ENCODE results near the gene DDX47. TPM values are rescaled to one million over a fixed set of nuclear protein-coding genes. Genes with fewer than 3 reads are reported as not detected.

DDX47 gene
- total RNA-seq, 3 donors from 2014 or later (not counting 1 experiment from before 2014, with no cell fraction given), result 98.9 to 120 (median 114) TPM

- Mint-ChIP-seq H3K27ac (no peak overlapping the region), H3K9me3 (no peaks in the 10 kb centered on the region), H3K36me3 (no peaks in the 10 kb centered on the region), H3K4me1 (no peaks in the 10 kb centered on the region), H3K27me3 (ENCODE audit: low read depth in 2 of 2) (peaks cover 0 to 4% of the 10 kb centered on the region in 2 donors), H3K4me3 (no peak overlapping the region)
- no peak for TF ChIP-seq CTCF (IDR thresholded peaks at IDR 0.05)
- intact Hi-C loops (cut with micrococcal nuclease), result no loop called here
- no peaks in the 10 kb centered on the region for H3K4me1 ChIP-seq (ENCODE audit: control insufficient read depth, insufficient read depth, low read length)
- no peak for ATAC-seq
- no peaks in the 10 kb centered on the region for H3K36me3 ChIP-seq (ENCODE audit: control insufficient read depth, insufficient read depth, low read length)
- H3K27me3 ChIP-seq (ENCODE audit: control insufficient read depth, insufficient read depth, low read length), result no peaks in the 10 kb centered on the region
- DNase-seq, result no peak
- no peak overlapping the region for H3K27ac ChIP-seq (ENCODE audit: low read length)
- H3K4me3 ChIP-seq (ENCODE audit: low read length), result no peak overlapping the region
- no peaks in the 10 kb centered on the region for H3K9me3 ChIP-seq (ENCODE audit: control insufficient read depth, insufficient read depth, low read length)
- 75% methylated on average over 8 of the region's 9 CpGs for WGBS (ENCODE audit: insufficient coverage)
Measured at GRCh38 chr12:12796928-12797793, 16.0 kb upstream of the DDX47 start.

DNA sequence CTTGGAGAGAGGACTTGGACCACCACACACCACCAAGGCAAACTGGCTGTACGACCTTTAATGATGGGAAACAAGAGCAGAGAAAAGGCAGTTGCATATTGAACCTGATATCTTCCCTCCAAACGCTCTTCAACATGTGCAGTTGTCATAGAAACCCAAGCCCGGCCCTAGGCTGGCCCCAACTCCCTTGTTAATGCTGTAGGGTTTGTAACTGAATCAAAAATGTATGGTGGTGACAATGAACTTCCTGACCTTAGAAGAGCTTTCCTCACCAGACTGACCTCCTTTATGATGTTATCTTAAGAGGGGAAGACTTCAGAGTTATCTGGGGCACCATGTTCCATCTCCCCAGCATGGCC is 15.4 kb upstream of the DDX47 start:
- Mint-ChIP-seq H3K27me3 (ENCODE audit: low read depth in 2 of 2) (peaks cover 0 to 4% of the 10 kb centered on the region in 2 donors), H3K4me1 (no peaks in the 10 kb centered on the region), H3K4me3 (no peak overlapping the region), H3K27ac (no peak overlapping the region), H3K36me3 (no peaks in the 10 kb centered on the region), H3K9me3 (no peaks in the 10 kb centered on the region)
- no peak overlapping the region for H3K27ac ChIP-seq (ENCODE audit: low read length)
- no peaks in the 10 kb centered on the region for H3K36me3 ChIP-seq (ENCODE audit: control insufficient read depth, insufficient read depth, low read length)
- ATAC-seq (no peak), DNase-seq (no peak)
- no peak for TF ChIP-seq CTCF (IDR thresholded peaks at IDR 0.05)
- H3K4me1 ChIP-seq (ENCODE audit: control insufficient read depth, insufficient read depth, low read length), result peaks cover under 1% of the 10 kb centered on the region
- no peaks in the 10 kb centered on the region for H3K9me3 ChIP-seq (ENCODE audit: control insufficient read depth, insufficient read depth, low read length)
- H3K4me3 ChIP-seq (ENCODE audit: low read length), result no peak overlapping the region
- H3K27me3 ChIP-seq (ENCODE audit: control insufficient read depth, insufficient read depth, low read length), result no peaks in the 10 kb centered on the region
- intact Hi-C loops (cut with micrococcal nuclease), result no loop called here
- 92% methylated on average over 2 of the region's 3 CpGs for WGBS (ENCODE audit: insufficient coverage)

DNA sequence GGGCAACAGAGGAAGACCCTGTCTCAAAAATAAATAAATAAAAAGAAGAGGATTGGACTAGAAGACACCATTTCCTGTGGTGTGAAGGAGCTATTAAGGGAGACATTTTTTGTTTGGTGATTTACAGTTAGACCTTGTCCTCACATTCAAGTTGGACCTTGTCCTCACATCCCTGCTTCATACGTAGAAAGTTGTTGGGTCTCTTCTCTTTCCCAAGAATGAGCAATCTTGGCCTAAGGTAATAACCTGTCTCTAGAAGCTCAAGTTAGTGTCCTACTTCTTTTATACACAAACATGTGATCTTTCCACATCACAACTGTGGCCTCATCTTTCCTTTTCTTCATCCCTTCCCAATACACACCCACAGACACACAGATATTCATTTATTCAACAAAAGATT is 14.7 kb upstream of the DDX47 start:
- Mint-ChIP-seq H3K27ac (no peak overlapping the region), H3K4me3 (no peak overlapping the region), H3K36me3 (no peaks in the 10 kb centered on the region), H3K9me3 (no peaks in the 10 kb centered on the region), H3K4me1 (no peaks in the 10 kb centered on the region), H3K27me3 (ENCODE audit: low read depth in 2 of 2) (peaks cover 0 to 4% of the 10 kb centered on the region in 2 donors)
- no peak for ATAC-seq
- H3K27ac ChIP-seq (ENCODE audit: low read length), result no peak overlapping the region
- no peak for DNase-seq
- no peaks in the 10 kb centered on the region for H3K9me3 ChIP-seq (ENCODE audit: control insufficient read depth, insufficient read depth, low read length)
- no peak overlapping the region for H3K4me3 ChIP-seq (ENCODE audit: low read length)
- H3K27me3 ChIP-seq (ENCODE audit: control insufficient read depth, insufficient read depth, low read length), result no peaks in the 10 kb centered on the region
- peaks cover 7% of the 10 kb centered on the region for H3K4me1 ChIP-seq (ENCODE audit: control insufficient read depth, insufficient read depth, low read length)
- 100% methylated on average over 1 of the region's 1 CpG for WGBS (ENCODE audit: insufficient coverage)
- no peaks in the 10 kb centered on the region for H3K36me3 ChIP-seq (ENCODE audit: control insufficient read depth, insufficient read depth, low read length)
- intact Hi-C loops (cut with micrococcal nuclease), result no loop called here
- TF ChIP-seq CTCF (IDR thresholded peaks at IDR 0.05), result no peak

All from natural killer cell (primary cell).